HUES6 (cell line): ENCODE data around the gene C17orf107.

ENCODE experiments used
- H3K27ac ChIP-seq: 2 replicates; pipeline ENCODE4 v1.7.0; 2013; ENCODE audit warnings: low read depth, mild to moderate bottlenecking, low read length, inconsistent platforms
- H3K27me3 ChIP-seq: 2 replicates; pipeline ENCODE4 v1.6.1; 2013; ENCODE audit warnings: low read length; ENCODE audit not compliant: control insufficient read depth, insufficient read depth
- H3K36me3 ChIP-seq: 2 replicates; pipeline ENCODE4 v1.6.1; 2013; ENCODE audit warnings: low read length; ENCODE audit not compliant: control insufficient read depth, insufficient read depth
- H3K4me1 ChIP-seq: 2 replicates; pipeline ENCODE4 v1.6.1; 2013; ENCODE audit warnings: low read length; ENCODE audit not compliant: control insufficient read depth, insufficient read depth
- H3K4me3 ChIP-seq: 2 replicates; pipeline ENCODE4 v1.5.1; 2013; ENCODE audit warnings: low read depth, low read length
- H3K9ac ChIP-seq: one replicate; pipeline ENCODE4 v1.6.1; 2013; ENCODE audit warnings: mild to moderate bottlenecking, low read length
- H3K9me3 ChIP-seq: 2 replicates; pipeline ENCODE4 v1.6.1; 2013; ENCODE audit warnings: low read depth, low read length; ENCODE audit not compliant: control insufficient read depth, insufficient read depth

The C17orf107 gene

GRCh38 chr17:4945944-4946280 lies 46.6 kb downstream of the C17orf107 start:
- Histone ChIP-seq H3K9ac (peak overlapping the region; percentile 80), H3K27ac (peak overlapping the region; percentile 4; the same call in 1 of the 2 replicates), H3K36me3 (peaks cover 59% of the 10 kb centered on the region), H3K9me3 (no peaks in the 10 kb centered on the region), H3K4me1 (peaks cover 34% of the 10 kb centered on the region), H3K27me3 (no peaks in the 10 kb centered on the region), H3K4me3 (peak overlapping the region; percentile 95)

GRCh38 chr17:4946312-4946976 lies 47.1 kb downstream of the C17orf107 start:
- Histone ChIP-seq H3K9me3 (no peaks in the 10 kb centered on the region), H3K36me3 (peaks cover 59% of the 10 kb centered on the region), H3K4me1 (peaks cover 37% of the 10 kb centered on the region), H3K9ac (peak overlapping the region; percentile 80), H3K27ac (peak overlapping the region; percentile 30; the same call in 1 of the 2 replicates), H3K27me3 (no peaks in the 10 kb centered on the region), H3K4me3 (peak overlapping the region; percentile 95)

GRCh38 chr17:4947010-4947410 lies 47.7 kb downstream of the C17orf107 start:
- H3K9ac ChIP-seq, result peak overlapping the region; percentile 80
- H3K36me3 ChIP-seq, result peaks cover 58% of the 10 kb centered on the region
- peak overlapping the region; percentile 30; the same call in 1 of the 2 replicates for H3K27ac ChIP-seq
- H3K4me3 ChIP-seq, result peak overlapping the region; percentile 95
- H3K27me3 ChIP-seq, result no peaks in the 10 kb centered on the region
- no peaks in the 10 kb centered on the region for H3K9me3 ChIP-seq
- peaks cover 42% of the 10 kb centered on the region for H3K4me1 ChIP-seq

- H3K9me3 ChIP-seq, result no peaks in the 10 kb centered on the region
These were observed 48.3 kb downstream of the C17orf107 start for GRCh38 chr17:4947411-4948165.

GRCh38 chr17:4948166-4948930 lies 49.0 kb downstream of the C17orf107 start, which contains the start of gene PFN1:
TSS of gene PFN1 (minus strand) at chr17:4948530. CDS start at chr17:4948394, 136 bp downstream.
- Histone ChIP-seq H3K9me3 (no peaks in the 10 kb centered on the region), H3K9ac (peak within 1 kb of the TSS; percentile 100), H3K36me3 (peaks cover 45% of the 10 kb centered on the region), H3K27ac (peak within 1 kb of the TSS; percentile 99), H3K4me1 (peaks cover 49% of the 10 kb centered on the region), H3K4me3 (peak within 1 kb of the TSS; percentile 95), H3K27me3 (no peaks in the 10 kb centered on the region)

More at GRCh38 chr17:4947411-4948165, 48.3 kb downstream of the C17orf107 start:
- H3K9ac ChIP-seq, result peak overlapping the region; percentile 100
- H3K27ac ChIP-seq, result peak overlapping the region; percentile 99
- H3K36me3 ChIP-seq, result peaks cover 53% of the 10 kb centered on the region
- H3K4me3 ChIP-seq, result peak overlapping the region; percentile 95
- H3K4me1 ChIP-seq, result peaks cover 43% of the 10 kb centered on the region
- H3K27me3 ChIP-seq, result no peaks in the 10 kb centered on the region

- Histone ChIP-seq H3K9me3 (no peaks in the 10 kb centered on the region), H3K36me3 (peaks cover 39% of the 10 kb centered on the region), H3K27me3 (no peaks in the 10 kb centered on the region), H3K4me3 (peak overlapping the region; percentile 95), H3K4me1 (peaks cover 55% of the 10 kb centered on the region), H3K9ac (peak overlapping the region; percentile 96), H3K27ac (peak overlapping the region; percentile 99)
These were observed 49.6 kb downstream of the C17orf107 start for GRCh38 chr17:4948931-4949320.

GRCh38 chr17:4949321-4950074 lies 50.2 kb downstream of the C17orf107 start:
- H3K27me3 ChIP-seq, result no peaks in the 10 kb centered on the region
- no peaks in the 10 kb centered on the region for H3K9me3 ChIP-seq
- peaks cover 34% of the 10 kb centered on the region for H3K36me3 ChIP-seq
- peak overlapping the region; percentile 99 for H3K27ac ChIP-seq
- H3K4me3 ChIP-seq, result peak overlapping the region; percentile 95
- H3K4me1 ChIP-seq, result peaks cover 53% of the 10 kb centered on the region
- H3K9ac ChIP-seq, result peak overlapping the region; percentile 96

GRCh38 chr17:4950075-4950745 lies 50.9 kb downstream of the C17orf107 start:
- peaks cover 27% of the 10 kb centered on the region for H3K36me3 ChIP-seq
- H3K9ac ChIP-seq, result peak overlapping the region; percentile 86
- no peaks in the 10 kb centered on the region for H3K27me3 ChIP-seq
- peak overlapping the region; percentile 65 for H3K4me3 ChIP-seq
- H3K27ac ChIP-seq, result peak overlapping the region; percentile 99
- no peaks in the 10 kb centered on the region for H3K9me3 ChIP-seq
- H3K4me1 ChIP-seq, result peaks cover 46% of the 10 kb centered on the region

GRCh38 chr17:4950746-4951204 lies 51.4 kb downstream of the C17orf107 start, which contains the start of gene ENO3:
TSS of gene ENO3 (plus strand) at chr17:4951119. CDS start at chr17:4951830, 711 bp downstream.
- no peaks in the 10 kb centered on the region for H3K27me3 ChIP-seq
- H3K9ac ChIP-seq, result peak within 1 kb of the TSS; percentile 86
- H3K9me3 ChIP-seq, result no peaks in the 10 kb centered on the region
- H3K27ac ChIP-seq, result peak within 1 kb of the TSS; percentile 99
- H3K4me3 ChIP-seq, result peak within 1 kb of the TSS; percentile 65
- peaks cover 41% of the 10 kb centered on the region for H3K4me1 ChIP-seq
- peaks cover 21% of the 10 kb centered on the region for H3K36me3 ChIP-seq

- peaks cover 35% of the 10 kb centered on the region for H3K4me1 ChIP-seq
- peak overlapping the region; percentile 86 for H3K9ac ChIP-seq
- H3K9me3 ChIP-seq, result no peaks in the 10 kb centered on the region
- no peak overlapping the region for H3K27ac ChIP-seq
- H3K27me3 ChIP-seq, result no peaks in the 10 kb centered on the region
- peaks cover 14% of the 10 kb centered on the region for H3K36me3 ChIP-seq
- H3K4me3 ChIP-seq, result peak overlapping the region; percentile 65
These were observed 52.1 kb downstream of the C17orf107 start for GRCh38 chr17:4951486-4951885.
